HCT116 (cell line): Measurements from ENCODE around the gene FAM234B. TPM values are rescaled to one million over a fixed set of nuclear protein-coding genes. Genes with fewer than 3 reads are reported as not detected.

Experiments used
- ATAC-seq: fragments of 200-7000 bp; cut with Tn5 transposase; 2 replicates; pipeline ENCODE4 v1.9.1; 2020; ENCODE audit warnings: mild to moderate bottlenecking, moderate library complexity
- BruUV-seq: library from RNA; stranded (reverse); fragments of 400-500 nt; replicated peaks from 2 replicates; lab custom pipeline; 2021; lab: Mats Ljungman, UMichigan
- CTCF ChIA-PET: fragments of 300-600 bp; sonication (Branson Sonifier 250); formaldehyde crosslinking; loops from one replicate; lab custom pipeline; 2021; ENCODE audit warnings: antibody characterized with exemption; lab: Charles Lee
- POLR2A ChIA-PET: fragments of 300-600, 350-600 bp; sonication (Branson Sonifier 250); formaldehyde crosslinking; loops from one replicate; lab custom pipeline; 2021; ENCODE audit warnings: antibody characterized with exemption; lab: Charles Lee
- RAD21 ChIA-PET, 2 experiments: fragments of 300-600 bp; sonication (Branson Sonifier 250); formaldehyde crosslinking; loops; one replicate each; lab custom pipeline; 2023; ENCODE audit warnings: low total read pairs in 2 of 2; ENCODE audit not compliant: uncharacterized antibody in 2 of 2, unreplicated experiment in 2 of 2, low non-redundant PET in 1 of 2; lab: Charles Lee
- DNase-seq: peaks from one replicate; pipeline ENCODE4 v3.0.0-alpha.2; 2010; ENCODE audit warnings: low read depth, low spot score
- H2AFZ ChIP-seq: fragments of 200-600 bp; shearing (Covaris generic), sonication (generic); 2 replicates; pipeline ENCODE4 v1.6.1; 2017; ENCODE audit warnings: low read depth, mixed run types, mixed read lengths, antibody characterized with exemption, low read length; ENCODE audit not compliant: poor library complexity, severe bottlenecking
- H3K27ac ChIP-seq: 2 replicates; pipeline ENCODE4 v1.5.1; 2012; ENCODE audit warnings: low read depth, low read length
- H3K27me3 ChIP-seq: fragments of 200-600 bp; sonication (generic); 2 replicates; pipeline ENCODE4 v1.6.1; 2016; ENCODE audit warnings: mixed run types, low read length, mixed read lengths; ENCODE audit not compliant: insufficient read depth
- H3K36me3 ChIP-seq, 2 experiments: fragments of 200-500 bp in 1 of 2; fragments of 200-600 bp in 1 of 2; sonication (Bioruptor generic) in 1 of 2; sonication (generic) in 1 of 2; 2 replicates each; pipeline versions ENCODE4 v1.5.1 to v1.6.1; 2014 to 2016; ENCODE audit warnings: low read length in 2 of 2, inconsistent platforms in 1 of 2, mixed read lengths in 1 of 2, mixed run types in 1 of 2; ENCODE audit not compliant: insufficient read depth in 2 of 2, control insufficient read depth in 1 of 2
- H3K4me1 ChIP-seq, 2 experiments: fragments of 200-600 bp in 1 of 2; sonication (generic) in 1 of 2; 2 replicates each; pipeline versions ENCODE4 v1.5.1 to v1.6.1; 2012 to 2017; ENCODE audit warnings: low read length in 2 of 2, inconsistent platforms in 1 of 2, mild to moderate bottlenecking in 1 of 2, mixed read lengths in 1 of 2, mixed run types in 1 of 2, moderate library complexity in 1 of 2; ENCODE audit not compliant: insufficient read depth in 2 of 2, control insufficient read depth in 1 of 2
- H3K4me2 ChIP-seq: fragments of 200-600 bp; sonication (generic); 2 replicates; pipeline ENCODE4 v1.6.1; 2017; ENCODE audit warnings: mixed run types, low read length, mixed read lengths
- H3K4me3 ChIP-seq, 2 experiments: fragments of 200-600 bp in 1 of 2; sonication (generic) in 1 of 2; replicated peaks in 1 of 2; 2 replicates each; pipeline ENCODE4 v1.5.1; 2011 to 2016; ENCODE audit warnings: low read length in 2 of 2, control low read depth in 1 of 2, low read depth in 1 of 2, mild to moderate bottlenecking in 1 of 2, mixed read lengths in 1 of 2, mixed run types in 1 of 2
- H3K79me2 ChIP-seq: fragments of 200-600 bp; sonication (generic); 2 replicates; pipeline ENCODE4 v1.6.1; 2017; ENCODE audit warnings: mild to moderate bottlenecking, mixed run types, low read length, moderate library complexity, mixed read lengths; ENCODE audit not compliant: insufficient read depth
- H3K9ac ChIP-seq: fragments of 200-600 bp; sonication (generic); 2 replicates; pipeline ENCODE4 v1.6.1; 2016; ENCODE audit warnings: low read length, mixed read lengths
- H3K9me2 ChIP-seq: fragments of 200-600 bp; sonication (generic), shearing (Covaris generic); 2 replicates; pipeline ENCODE4 v1.6.1; 2017; ENCODE audit warnings: mixed run types, mild to moderate bottlenecking, moderate library complexity; ENCODE audit not compliant: insufficient read depth
- H3K9me3 ChIP-seq, 2 experiments: fragments of 200-500 bp in 1 of 2; fragments of 200-600 bp in 1 of 2; sonication (Bioruptor generic) in 1 of 2; sonication (generic) in 1 of 2; 2 replicates each; pipeline ENCODE4 v1.6.1; 2014 to 2017; ENCODE audit warnings: low read length in 2 of 2, mixed read lengths in 2 of 2, inconsistent platforms in 1 of 2, low read depth in 1 of 2, mild to moderate bottlenecking in 1 of 2, mixed run types in 1 of 2, moderate library complexity in 1 of 2; ENCODE audit not compliant: control insufficient read depth in 1 of 2, insufficient read depth in 1 of 2
- H4K20me1 ChIP-seq: fragments of 200-600 bp; sonication (generic), shearing (Covaris generic); 2 replicates; pipeline ENCODE4 v1.6.1; 2017; ENCODE audit warnings: mixed run types, mild to moderate bottlenecking, moderate library complexity; ENCODE audit not compliant: insufficient read depth
- ATF3 ChIP-seq: IDR thresholded peaks from 2 replicates; pipeline ENCODE4 v1.6.1; 2012
- CEBPB ChIP-seq: IDR thresholded peaks from 2 replicates; pipeline ENCODE4 v1.6.1; 2012; ENCODE audit warnings: low read depth
- EGR1 ChIP-seq: IDR thresholded peaks from 2 replicates; pipeline ENCODE4 v1.6.1; 2012; ENCODE audit warnings: low read depth
- JUND ChIP-seq: IDR thresholded peaks from 2 replicates; pipeline ENCODE4 v1.6.1; 2012
- MAX ChIP-seq: IDR thresholded peaks from 2 replicates; pipeline ENCODE4 v1.6.1; 2012
- POLR2AphosphoS5 ChIP-seq: IDR thresholded peaks from 2 replicates; pipeline ENCODE4 v1.6.1; 2011; ENCODE audit warnings: mild to moderate bottlenecking, low read depth, low read length, moderate library complexity
- RAD21 ChIP-seq: IDR thresholded peaks from 2 replicates; pipeline ENCODE4 v1.6.1; 2012; ENCODE audit warnings: low read depth, mild to moderate bottlenecking
- REST ChIP-seq: IDR thresholded peaks from 2 replicates; pipeline ENCODE4 v1.6.1; 2012; ENCODE audit warnings: low read depth
- SP1 ChIP-seq: IDR thresholded peaks from 2 replicates; pipeline ENCODE4 v1.6.1; 2012; ENCODE audit warnings: low read depth
- YY1 ChIP-seq: IDR thresholded peaks from 2 replicates; pipeline ENCODE4 v1.6.1; 2011; ENCODE audit warnings: low read length, low read depth, moderate library complexity, mild to moderate bottlenecking; ENCODE audit not compliant: insufficient replicate concordance; ENCODE audit errors: extremely low read depth
- intact Hi-C: fragments of 100-400 bp; cut with micrococcal nuclease; formaldehyde crosslinking; loops from 2 replicates; pipeline ENCODE4 v1.10.0; 2022
- total RNA-seq: library from RNA; stranded (reverse); gene quantifications from one replicate; pipeline ENCODE4 v1.2.1, GENCODE V29; 2021; ENCODE audit not compliant: unreplicated experiment

Gene FAM234B
- total RNA-seq, 1 experiment from 2014 or later: 15.9 TPM

- TF ChIP-seq RAD21 (no peak), JUND (no peak), ATF3 (no peak), YY1 (no peak), POLR2AphosphoS5 (no peak), CEBPB (no peak), EGR1 (no peak), SP1 (no peak), REST (no peak), MAX (no peak)
- Histone ChIP-seq H3K36me3 (no peaks in the 10 kb centered on the region), H3K9ac (no peak overlapping the region), H3K4me1 (peaks cover 14 to 34% of the 10 kb centered on the region in 2 experiments), H3K27me3 (no peaks in the 10 kb centered on the region), H4K20me1 (no peaks in the 10 kb centered on the region), H3K9me2 (no peaks in the 10 kb centered on the region), H3K4me3 (no peak overlapping the region), H3K9me3 (no peaks in the 10 kb centered on the region), H3K79me2 (no peaks in the 10 kb centered on the region), H2AFZ (no peak overlapping the region), H3K27ac (no peak overlapping the region), H3K4me2 (no peak overlapping the region)
- CTCF ChIA-PET: no interaction called here
- DNase-seq (no peak), ATAC-seq (no peak)
- RAD21 ChIA-PET: no interaction called here
- BruUV-seq: no TSS peak
- intact Hi-C loops: no loop called here
- POLR2A ChIA-PET: no interaction called here
These were observed 72.1 kb downstream of the FAM234B start for GRCh38 chr12:13116259-13116658.
